Epidermal melanocyte (primary cell): ENCODE measurements around the gene TJP1.
"Not testable (repeated sequence)": the region's sequence is repeated elsewhere in the genome, so short reads cannot be mapped to it uniquely, and the experiment has no call there.

Source experiments
- DNase-seq: peaks from one replicate; pipeline ENCODE4 v3.0.0; 2011; ENCODE audit warnings: low spot score; ENCODE audit not compliant: insufficient read length

The TJP1 gene

GRCh38 chr15:29685156-29686078 lies 136.9 kb downstream of the TJP1 start:
- DNase-seq = no peak

DNA sequence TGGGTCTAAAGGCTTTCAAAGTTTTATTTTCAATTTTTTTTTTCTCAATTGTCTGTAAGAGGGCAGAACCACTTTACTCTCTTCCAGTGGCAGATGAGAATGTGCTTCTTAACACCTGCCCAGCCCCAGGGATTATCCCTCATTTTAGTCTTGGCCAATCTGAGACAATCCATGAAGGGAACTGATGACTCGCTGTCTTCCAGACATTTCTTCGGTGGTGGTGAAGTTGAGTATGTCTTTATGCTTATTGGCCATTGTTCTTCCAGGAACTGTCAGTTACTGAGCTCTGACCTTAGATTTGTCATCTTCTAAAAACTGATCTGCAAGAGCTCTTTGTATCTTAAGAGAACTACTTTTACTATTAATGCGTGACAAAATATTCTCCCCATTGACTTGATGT lies 139.5 kb downstream of the TJP1 start:
- DNase-seq = no peak

- DNase-seq = no peak
Measured at GRCh38 chr15:29682361-29682760, 139.9 kb downstream of the TJP1 start.

DNA sequence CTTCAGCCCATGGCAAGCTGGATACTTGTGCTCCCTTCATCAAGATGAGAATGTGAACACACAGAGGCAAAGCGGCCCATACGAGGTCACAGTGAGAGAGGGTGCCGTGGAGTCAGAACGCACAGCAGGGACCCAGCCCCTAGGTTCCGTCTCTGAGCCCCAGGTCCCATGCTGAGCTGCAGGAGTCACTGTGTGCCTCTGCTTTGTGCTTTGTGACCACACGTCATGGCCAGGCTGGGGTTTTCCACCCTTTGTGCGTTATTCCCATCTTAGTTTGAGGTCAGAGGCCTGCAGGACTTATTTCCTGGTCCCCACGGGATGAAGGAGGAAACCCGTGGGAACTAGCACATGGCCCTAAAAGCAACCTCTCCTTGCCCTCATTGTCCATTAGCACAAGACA lies 140.3 kb downstream of the TJP1 start:
- DNase-seq = no peak

GRCh38 chr15:29681166-29681845 lies 141.0 kb downstream of the TJP1 start:
- no peak for DNase-seq

DNA sequence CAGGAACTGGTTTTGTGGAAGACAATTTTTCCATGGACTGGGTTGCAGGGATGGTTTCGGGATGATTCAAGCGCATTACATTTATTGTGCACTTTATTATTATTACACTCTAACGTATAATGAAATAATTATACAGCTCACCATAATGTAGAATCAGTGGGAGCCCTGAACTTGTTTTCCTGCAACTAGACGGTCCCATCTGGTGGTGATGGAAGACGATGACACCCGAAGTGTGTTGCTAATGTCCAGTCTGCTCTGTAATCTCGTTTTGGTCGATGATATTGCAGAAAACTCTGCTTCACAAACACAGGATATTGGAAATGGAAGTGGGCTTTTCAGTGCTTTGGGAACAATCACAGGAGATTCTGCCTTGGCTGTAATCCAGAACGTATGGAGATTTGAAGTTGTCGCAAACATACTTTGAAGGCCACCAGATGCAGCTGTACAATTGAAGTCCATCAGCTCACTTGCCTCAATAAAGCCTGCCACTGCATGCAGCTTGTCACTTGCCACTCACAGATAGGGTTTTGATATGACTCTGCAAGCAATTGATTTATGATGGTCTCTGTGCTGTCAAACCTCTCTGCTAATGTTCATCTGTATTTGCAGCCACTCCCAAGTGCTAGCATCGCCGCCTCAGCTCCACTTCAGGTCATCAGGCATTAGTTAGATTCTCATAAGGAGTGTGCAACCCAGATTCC lies 141.7 kb downstream of the TJP1 start:
- no peak for DNase-seq

DNA sequence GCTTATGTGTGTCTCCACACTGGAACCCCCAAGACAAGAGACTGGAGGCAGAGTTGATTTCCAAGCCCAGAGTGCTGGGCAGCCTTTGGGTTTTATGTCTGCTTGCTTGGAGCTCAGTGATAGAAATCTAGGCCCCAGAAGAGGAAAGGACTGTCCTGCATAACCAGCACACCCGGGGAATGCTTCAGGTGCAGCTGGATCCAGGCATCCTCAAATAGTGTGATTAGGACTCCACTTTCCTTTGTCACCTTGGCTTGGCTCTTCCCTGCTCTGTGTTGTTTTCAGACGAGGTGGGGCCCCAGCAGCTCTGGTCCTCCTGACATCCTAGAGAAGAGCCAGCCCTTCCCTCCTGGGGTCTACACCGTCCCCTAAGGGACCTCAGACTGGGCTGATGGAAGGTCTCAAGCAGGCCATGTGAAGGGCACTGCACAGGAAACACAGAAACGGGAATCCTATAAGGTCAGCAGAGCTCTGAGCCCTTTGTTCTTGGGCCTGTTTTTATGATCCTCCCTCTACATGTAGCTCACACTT lies 143.7 kb downstream of the TJP1 start:
- DNase-seq = no peak

DNA sequence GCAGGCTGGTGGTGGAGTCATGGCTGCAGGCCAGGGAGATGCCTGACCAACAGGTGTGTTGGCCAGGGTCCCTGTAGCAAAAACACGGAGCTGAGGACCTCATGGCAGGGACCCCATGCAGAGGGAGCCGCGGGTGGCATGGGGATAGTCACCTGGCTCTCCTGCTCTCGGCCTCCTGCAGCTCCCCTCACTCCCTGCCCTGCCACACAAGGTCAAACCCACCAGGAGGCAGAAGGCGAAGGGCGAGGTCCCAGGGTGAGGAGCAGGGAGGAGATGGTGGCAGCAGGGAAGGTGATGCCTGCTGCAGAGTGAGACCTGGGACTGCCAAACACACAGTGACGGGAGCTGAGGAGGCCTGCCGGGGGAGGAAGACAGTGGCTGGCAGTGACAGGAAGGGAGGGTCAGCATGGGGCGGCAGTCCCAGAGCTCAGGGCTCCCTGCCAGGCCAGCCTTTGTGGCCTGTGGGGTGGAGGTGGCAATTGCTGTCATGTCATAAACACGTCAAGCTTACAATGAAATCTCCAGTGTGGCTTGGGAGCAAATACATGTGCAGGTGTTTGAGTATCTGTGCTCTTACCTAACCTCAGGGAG lies 144.3 kb downstream of the TJP1 start:
- DNase-seq = no peak

DNA sequence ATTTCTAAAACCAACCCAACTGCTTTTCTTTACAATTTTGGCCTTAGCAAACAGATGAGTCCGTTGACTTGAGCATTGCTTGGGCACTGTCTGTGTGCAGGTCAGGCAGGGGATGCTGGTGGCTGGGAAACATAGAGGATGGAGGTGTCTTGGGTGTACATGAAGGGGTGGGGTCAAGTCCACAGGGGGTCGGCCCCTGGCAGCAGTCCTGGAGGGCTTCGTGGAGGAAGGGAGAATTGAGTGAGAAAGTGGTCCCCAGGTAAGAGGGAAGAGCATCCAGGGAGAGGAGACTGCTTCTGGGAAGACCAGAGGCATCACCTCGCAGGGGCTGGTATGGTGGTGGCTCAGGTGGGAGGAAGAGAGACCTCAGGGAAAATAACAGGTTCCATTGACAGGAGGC lies 144.8 kb downstream of the TJP1 start:
- DNase-seq = no peak

DNA sequence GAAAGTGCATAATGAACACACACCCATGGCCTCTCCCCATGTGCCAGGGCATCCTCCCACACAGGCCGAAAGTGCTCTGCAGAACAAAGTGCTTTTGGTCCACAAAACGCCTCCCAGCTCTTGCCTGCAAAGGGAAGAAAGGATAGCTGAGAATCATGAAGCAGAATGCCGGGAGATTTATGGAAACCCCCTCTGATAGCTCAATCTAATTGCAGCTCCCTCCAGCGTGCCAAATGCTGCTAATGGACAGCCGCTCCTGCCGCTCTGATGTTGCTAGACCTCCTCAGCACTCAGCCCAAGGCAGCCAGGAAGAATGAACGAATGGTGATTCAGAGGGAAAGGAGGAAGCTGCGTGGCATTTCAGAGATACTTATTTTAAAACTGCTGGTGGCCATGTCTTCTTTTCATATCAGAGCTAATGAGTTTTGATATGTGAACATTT lies 145.3 kb downstream of the TJP1 start:
- DNase-seq = no peak

GRCh38 chr15:29676374-29676960 lies 145.8 kb downstream of the TJP1 start:
- not testable (repeated sequence) for DNase-seq

GRCh38 chr15:29675791-29676301 lies 146.4 kb downstream of the TJP1 start:
- DNase-seq = no peak

- DNase-seq = peak; percentile 45
Measured at GRCh38 chr15:29674661-29675533, 147.4 kb downstream of the TJP1 start.

DNA sequence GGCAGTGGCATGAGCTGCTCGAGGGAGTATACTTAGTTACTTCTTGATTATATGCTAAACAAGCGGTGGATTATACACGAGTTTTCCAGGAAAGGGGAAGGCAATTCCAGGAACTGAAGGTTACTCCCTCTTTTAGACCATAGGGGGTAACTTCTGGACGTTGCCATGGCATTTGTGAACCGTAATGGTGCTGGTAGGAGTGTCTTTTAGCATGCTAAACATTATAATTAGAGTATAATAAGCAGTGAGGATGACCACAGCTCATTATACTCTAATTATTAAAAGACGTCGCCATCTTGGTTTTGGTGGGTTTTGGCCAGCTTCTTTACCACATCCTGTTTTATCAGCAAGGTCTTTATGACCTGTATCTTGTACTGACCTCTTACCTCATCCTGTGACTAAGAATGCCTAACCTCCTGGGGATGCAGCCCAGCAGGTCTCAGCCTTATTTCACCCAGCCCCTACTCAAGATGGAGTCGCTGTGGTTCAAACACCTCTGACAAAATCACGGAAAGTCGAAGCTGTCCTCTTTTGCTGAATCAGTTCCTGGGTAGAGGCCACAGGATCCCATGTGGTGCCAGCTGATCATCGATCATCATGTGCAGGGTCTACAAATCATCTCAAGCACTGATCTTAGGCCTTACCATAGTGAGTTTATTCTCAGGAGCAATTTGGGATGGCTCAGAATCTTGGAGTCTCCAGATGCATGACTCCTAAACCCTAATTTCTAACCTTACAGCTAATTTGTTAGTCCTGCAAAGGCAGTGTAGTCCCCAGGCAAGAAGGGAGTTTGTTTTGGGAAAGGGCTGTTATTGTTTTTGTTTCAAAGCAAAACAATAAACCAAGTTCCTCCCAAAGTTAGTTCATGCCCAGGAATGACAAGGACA lies 149.1 kb downstream of the TJP1 start:
- DNase-seq = no peak

DNA sequence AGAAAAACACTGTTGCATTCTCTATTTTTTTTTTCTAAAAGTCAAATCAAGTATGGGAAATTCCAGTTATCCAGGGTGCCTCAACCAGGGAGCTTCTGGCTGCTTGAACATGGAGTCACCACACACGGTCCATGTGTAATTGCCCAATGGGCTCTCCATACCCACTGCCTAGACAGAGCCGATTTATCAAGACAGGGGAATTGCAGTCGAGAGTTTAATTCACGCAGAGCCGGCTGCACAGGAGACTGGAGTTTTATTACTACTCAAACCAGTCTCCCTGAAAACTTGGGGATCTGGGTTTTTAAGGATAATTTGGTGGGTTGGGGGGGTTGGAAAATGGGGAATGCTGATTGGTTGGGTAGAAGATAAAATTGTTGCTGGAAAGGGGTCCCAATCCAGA lies 149.8 kb downstream of the TJP1 start:
- no peak for DNase-seq

DNA sequence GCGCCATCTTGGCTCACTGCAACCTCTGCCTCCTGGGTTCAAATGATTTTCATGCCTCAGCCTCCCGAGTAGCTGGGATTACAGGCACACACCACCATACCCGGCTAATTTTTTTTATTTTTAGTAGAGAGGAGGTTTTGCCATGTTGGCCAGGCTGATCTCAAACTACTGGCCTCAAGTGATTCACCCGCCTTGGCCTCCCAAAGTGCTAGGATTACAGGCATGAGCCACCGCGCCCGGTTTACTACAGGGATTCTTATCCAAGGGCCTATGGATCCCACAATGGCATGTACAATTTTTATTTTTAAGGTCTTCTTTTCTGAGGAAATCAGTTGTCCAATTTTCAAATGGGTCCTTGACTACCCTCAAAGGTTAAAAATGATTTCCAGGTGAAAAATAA lies 150.2 kb downstream of the TJP1 start:
- not testable (repeated sequence) for DNase-seq

- DNase-seq = peak; percentile 60
Measured at GRCh38 chr15:29670998-29671981, 151.0 kb downstream of the TJP1 start.

DNA sequence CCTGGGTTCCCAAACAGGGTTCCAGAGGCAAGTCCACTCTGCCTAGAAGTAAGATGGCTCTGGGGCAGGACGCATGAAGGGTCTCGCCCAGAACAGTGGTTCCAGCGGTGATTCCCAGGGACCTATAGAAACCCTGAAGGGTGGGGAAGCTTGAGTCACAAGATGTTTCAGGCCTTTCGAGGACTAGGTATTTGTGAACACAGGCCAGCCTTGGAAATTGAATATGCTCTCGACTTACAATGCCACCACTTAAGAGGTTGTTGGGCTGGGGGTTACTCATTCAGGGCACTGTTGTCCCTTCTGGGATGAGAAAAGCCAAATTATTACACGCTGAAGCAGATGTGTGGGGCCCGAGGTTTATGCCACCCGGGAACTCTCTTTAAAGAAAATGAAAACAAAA lies 152.0 kb downstream of the TJP1 start:
- DNase-seq = no peak
